Astrocyte (in vitro differentiated cells and primary cell): ENCODE data around the gene SYNPO2.

Experiments used
- CTCF ChIP-seq: IDR thresholded peaks from 2 replicates; pipeline ENCODE4 v1.5.1; 2011; ENCODE audit warnings: low read depth, mild to moderate bottlenecking, inconsistent platforms, low read length, moderate library complexity; ENCODE audit not compliant: insufficient read depth
- EZH2 ChIP-seq: IDR thresholded peaks from 2 replicates; pipeline ENCODE4 v1.6.1; 2012; ENCODE audit warnings: mild to moderate bottlenecking, low read length, inconsistent platforms; ENCODE audit not compliant: insufficient read depth

- TF ChIP-seq CTCF = no peak
- no peak for TF ChIP-seq EZH2
Measured at GRCh38 chr4:118975449-118976192, 87.0 kb downstream of the SYNPO2 start.
